Measurements from ENCODE around the gene CPEB3. TPM values are rescaled to one million over a fixed set of nuclear protein-coding genes. Genes with fewer than 3 reads are reported as not detected.

CPEB3 gene
- total RNA-seq, 2 experiments from 2014 or later: 0.66 to 3.2 TPM

- Histone ChIP-seq H2AFZ (ENCODE audit: low read length) (no peak overlapping the region), H3K9me3 (ENCODE audit: low read length) (no peaks in the 10 kb centered on the region), H3K27ac (ENCODE audit: low read depth, low read length, poor library complexity, severe bottlenecking) (no peak overlapping the region), H3K79me2 (ENCODE audit: insufficient read depth, low read depth, low read length) (no peaks in the 10 kb centered on the region), H3K4me1 (ENCODE audit: insufficient read depth, low read length, poor library complexity, severe bottlenecking) (no peaks in the 10 kb centered on the region), H4K20me1 (ENCODE audit: insufficient read depth, low read length) (no peaks in the 10 kb centered on the region), H3K36me3 (ENCODE audit: insufficient read depth, low read length) (no peaks in the 10 kb centered on the region), H3K9me2 (ENCODE audit: insufficient read depth, low read length) (no peaks in the 10 kb centered on the region), H3K4me3 (ENCODE audit: low read depth, low read length, poor library complexity, severe bottlenecking) (no peak overlapping the region), H3K4me2 (ENCODE audit: low read length) (no peak overlapping the region)
- DNase-seq (ENCODE audit: low spot score): no peak
- BruUV-seq (replicated peaks): no TSS peak
- ChIA-PET POLR2A (interaction anchor here (0.6 to 1.1 kb wide), 5 partner anchors 10 to 298 kb away, joined by 3 to 7 read pairs (median 4); no protein-coding TSS in a partner anchor), CTCF (ENCODE audit: unreplicated experiment) (no interaction called here)
- intact Hi-C loops (cut with micrococcal nuclease; ENCODE audit: unreplicated experiment): no loop called here
- TF ChIP-seq EZH2phosphoT487 (IDR thresholded peaks at IDR 0.05; ENCODE audit: borderline replicate concordance, low read depth, low read length) (no peak), CTCF (conservative IDR thresholded peaks at IDR 0.05; ENCODE audit: low read length) (no peak)
Observed at GRCh38 chr10:92131275-92131820, 159.5 kb downstream of the CPEB3 start.

GRCh38 chr10:92130622-92131274 is 160.1 kb downstream of the CPEB3 start:
- Histone ChIP-seq H3K9me2 (ENCODE audit: insufficient read depth, low read length) (no peaks in the 10 kb centered on the region), H3K79me2 (ENCODE audit: insufficient read depth, low read depth, low read length) (no peaks in the 10 kb centered on the region), H3K27ac (ENCODE audit: low read depth, low read length, poor library complexity, severe bottlenecking) (no peak overlapping the region), H3K36me3 (ENCODE audit: insufficient read depth, low read length) (no peaks in the 10 kb centered on the region), H3K9me3 (ENCODE audit: low read length) (no peaks in the 10 kb centered on the region), H3K4me2 (ENCODE audit: low read length) (no peak overlapping the region), H3K4me3 (ENCODE audit: low read depth, low read length, poor library complexity, severe bottlenecking) (no peak overlapping the region), H3K4me1 (ENCODE audit: insufficient read depth, low read length, poor library complexity, severe bottlenecking) (no peaks in the 10 kb centered on the region), H4K20me1 (ENCODE audit: insufficient read depth, low read length) (no peaks in the 10 kb centered on the region), H2AFZ (ENCODE audit: low read length) (no peak overlapping the region)
- no TSS peak for BruUV-seq (replicated peaks)
- TF ChIP-seq CTCF (conservative IDR thresholded peaks at IDR 0.05; ENCODE audit: low read length) (no peak), EZH2phosphoT487 (IDR thresholded peaks at IDR 0.05; ENCODE audit: borderline replicate concordance, low read depth, low read length) (no peak)
- ChIA-PET CTCF (ENCODE audit: unreplicated experiment) (interaction anchor here (0.6 kb wide), 1 partner anchor 113 kb away, joined by 3 read pairs; no protein-coding TSS in a partner anchor), POLR2A (interaction anchor here (0.6 to 1.1 kb wide), 5 partner anchors 10 to 1371 kb away, joined by 3 to 7 read pairs (median 5); no protein-coding TSS in a partner anchor)
- intact Hi-C loops (cut with micrococcal nuclease; ENCODE audit: unreplicated experiment): no loop called here
- no peak for DNase-seq (ENCODE audit: low spot score)
